Breast epithelium (tissue), 3 donors: ENCODE measurements around the gene CARD10.

Experiments used
- POLR2A ChIP-seq: fragments of 450-650 bp; IDR thresholded peaks from one replicate; pipeline ENCODE4 v1.6.1; 2016; ENCODE audit warnings: antibody characterized with exemption, mild to moderate bottlenecking, moderate library complexity
- TF ChIP-seq, protein P1 (sequence below), 3 donors: fragments of 450-650 bp; IDR thresholded peaks; one replicate each; pipeline ENCODE4 v1.5.1; 2016 to 2017; ENCODE audit warnings: antibody characterized with exemption in 3 of 3, mild to moderate bottlenecking in 3 of 3, moderate library complexity in 3 of 3

DNA sequence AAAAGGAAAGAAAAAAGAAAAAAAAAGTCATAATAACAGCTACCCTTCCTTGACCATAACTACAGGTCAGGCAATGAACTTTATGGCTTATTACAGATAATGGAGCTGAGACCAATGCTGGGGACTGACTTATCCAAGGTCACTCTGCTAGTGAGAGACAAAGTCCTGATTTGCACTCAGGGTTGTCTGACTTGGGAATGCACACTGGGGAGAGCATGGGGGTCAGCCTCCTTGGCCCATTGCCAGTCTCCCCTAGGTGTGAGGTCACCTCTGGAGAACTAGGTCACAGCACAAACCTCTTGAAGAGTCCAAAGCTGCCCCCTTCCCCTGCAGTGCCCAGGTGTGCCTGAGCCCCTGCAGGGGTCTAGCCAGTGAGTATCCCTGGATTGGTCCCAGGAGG, 35.8 kb upstream of the CARD10 start:
- TF ChIP-seq, protein P1, sequence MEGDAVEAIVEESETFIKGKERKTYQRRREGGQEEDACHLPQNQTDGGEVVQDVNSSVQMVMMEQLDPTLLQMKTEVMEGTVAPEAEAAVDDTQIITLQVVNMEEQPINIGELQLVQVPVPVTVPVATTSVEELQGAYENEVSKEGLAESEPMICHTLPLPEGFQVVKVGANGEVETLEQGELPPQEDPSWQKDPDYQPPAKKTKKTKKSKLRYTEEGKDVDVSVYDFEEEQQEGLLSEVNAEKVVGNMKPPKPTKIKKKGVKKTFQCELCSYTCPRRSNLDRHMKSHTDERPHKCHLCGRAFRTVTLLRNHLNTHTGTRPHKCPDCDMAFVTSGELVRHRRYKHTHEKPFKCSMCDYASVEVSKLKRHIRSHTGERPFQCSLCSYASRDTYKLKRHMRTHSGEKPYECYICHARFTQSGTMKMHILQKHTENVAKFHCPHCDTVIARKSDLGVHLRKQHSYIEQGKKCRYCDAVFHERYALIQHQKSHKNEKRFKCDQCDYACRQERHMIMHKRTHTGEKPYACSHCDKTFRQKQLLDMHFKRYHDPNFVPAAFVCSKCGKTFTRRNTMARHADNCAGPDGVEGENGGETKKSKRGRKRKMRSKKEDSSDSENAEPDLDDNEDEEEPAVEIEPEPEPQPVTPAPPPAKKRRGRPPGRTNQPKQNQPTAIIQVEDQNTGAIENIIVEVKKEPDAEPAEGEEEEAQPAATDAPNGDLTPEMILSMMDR (IDR thresholded peaks at IDR 0.05) = no peak
- TF ChIP-seq POLR2A = no peak
